CD4-positive, alpha-beta T cell treated with Interleukin-2 at 100 ng/mL for 4 hours (primary cell): ENCODE measurements around the gene TMEFF1.
"Not testable (repeated sequence)": the region's sequence is repeated elsewhere in the genome, so short reads cannot be mapped to it uniquely, and the experiment has no call there.

Experiments used
- DNase-seq: peaks from one replicate; pipeline ENCODE4 v3.0.0-alpha.2; 2020; ENCODE audit warnings: low spot score

TMEFF1 gene

DNA sequence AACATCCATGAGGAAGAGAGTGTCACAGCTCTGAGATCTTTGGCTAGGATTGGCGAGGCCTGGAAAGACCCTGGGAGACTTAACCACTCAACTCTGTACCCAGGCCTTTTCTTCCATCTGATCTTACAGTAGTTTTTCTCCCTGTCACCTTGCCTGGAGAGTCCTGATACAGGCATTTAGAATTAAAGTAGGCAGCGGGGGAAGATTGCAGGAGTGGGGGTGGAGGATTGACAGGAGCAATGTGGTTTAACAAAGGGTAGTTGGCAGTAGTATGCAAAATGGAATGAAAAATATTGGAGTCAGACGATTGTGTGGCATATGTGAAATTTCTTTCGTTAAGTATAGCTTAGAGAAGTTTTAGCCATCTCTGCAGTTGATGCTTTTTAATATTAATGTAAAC is 16.9 kb downstream of the TMEFF1 start:
- no peak for DNase-seq

DNA sequence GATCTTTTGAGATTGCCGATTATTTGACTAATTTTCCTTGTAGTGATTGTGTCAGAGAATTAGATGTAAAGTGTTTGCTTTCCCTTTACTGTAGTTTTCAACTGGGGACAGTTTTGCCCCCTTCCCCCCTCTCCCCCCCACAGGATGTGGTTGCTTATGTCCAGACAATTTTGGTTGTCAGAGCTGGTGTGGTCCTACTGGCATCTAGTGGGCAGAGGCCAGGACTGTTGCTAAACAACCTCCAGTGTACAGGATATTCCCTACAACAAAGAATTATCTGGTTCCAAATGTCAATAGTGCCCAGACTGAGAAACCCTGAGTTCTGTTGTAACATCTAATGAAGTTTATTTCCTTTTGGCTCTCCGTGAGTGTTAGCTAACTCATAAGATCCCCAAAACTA is 20.0 kb downstream of the TMEFF1 start:
- no peak for DNase-seq

DNA sequence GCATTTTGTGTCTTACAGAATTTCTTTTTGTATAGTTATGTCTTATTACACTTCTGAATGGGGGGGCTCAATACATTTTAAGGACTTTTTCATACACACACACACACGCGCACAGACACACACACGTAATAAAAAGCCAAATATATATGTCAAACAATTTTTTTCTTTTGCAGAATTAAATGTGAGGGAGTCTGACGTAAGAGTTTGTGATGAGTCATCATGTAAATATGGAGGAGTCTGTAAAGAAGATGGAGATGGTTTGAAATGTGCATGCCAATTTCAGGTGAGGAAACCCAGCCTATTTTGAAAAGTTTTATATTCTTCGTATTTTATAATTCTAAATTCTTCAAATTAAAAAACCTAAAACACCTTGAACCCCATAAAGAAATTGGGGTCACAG is 25.6 kb downstream of the TMEFF1 start:
- no peak for DNase-seq

DNA sequence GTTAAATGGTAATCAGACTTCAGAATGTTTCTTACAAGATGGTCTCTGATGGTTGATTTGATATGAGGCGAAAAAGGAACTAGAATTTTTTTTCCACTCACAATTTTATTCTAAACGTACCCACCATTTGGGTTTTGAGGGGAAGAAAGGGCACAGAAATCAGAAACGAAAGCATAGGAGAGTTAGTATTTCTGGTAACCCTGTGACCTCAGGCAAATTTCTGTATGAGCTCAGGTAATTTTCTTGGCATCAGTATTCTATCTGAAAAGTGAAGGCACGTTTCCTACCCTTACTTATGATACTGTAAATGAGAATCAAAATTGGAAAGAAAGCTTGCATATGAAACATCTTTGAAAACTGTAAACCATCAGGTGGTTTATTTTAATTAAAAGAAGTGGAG is 26.5 kb downstream of the TMEFF1 start:
- no peak for DNase-seq

DNA sequence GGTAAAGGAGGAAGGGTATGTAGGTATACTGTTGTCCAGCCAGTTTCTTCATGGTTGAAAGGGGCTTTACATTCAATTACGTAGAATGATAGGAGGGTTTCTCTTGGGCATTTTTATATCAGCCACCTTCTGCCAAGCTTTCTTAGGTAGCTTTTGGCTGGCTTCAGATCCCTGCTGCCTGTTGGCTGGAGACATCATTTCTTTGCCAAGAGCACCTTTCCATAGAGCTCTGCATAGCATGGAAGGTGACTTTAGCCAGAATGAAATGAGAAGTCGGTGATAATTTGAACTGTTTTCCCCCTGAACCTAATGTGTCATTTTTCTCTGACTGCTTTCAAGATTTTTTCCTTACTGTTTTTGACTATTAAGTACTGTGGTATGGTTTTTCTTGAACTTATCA is 26.9 kb downstream of the TMEFF1 start:
- no peak for DNase-seq

DNA sequence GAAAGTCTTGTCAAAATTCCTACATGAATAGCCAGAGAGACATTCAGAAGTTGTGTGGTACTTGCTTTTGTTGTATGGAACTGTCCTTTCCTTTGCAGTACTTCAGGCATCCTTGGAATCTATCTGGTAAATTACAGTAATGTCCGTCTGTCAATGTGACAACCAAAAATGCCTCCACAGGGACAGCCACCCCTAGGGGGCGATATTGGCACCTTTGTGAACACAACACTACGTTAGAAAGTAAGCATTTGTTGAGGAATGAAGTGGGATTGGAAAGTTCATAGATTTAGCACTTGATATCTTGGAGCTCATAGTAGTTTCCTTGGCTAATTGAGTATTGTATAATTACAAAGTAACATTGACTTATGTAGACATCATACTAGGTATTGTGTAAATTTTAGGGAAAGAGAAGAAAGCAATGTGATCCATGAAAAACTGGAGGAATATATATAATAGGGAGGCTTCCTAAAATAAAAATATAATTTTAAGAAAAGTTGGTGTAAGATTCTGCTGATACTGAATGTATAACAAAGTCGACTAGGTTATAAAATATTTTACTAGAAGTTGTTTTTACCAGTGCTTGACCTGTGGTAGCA is 32.7 kb downstream of the TMEFF1 start:
- DNase-seq = peak; percentile 51

DNA sequence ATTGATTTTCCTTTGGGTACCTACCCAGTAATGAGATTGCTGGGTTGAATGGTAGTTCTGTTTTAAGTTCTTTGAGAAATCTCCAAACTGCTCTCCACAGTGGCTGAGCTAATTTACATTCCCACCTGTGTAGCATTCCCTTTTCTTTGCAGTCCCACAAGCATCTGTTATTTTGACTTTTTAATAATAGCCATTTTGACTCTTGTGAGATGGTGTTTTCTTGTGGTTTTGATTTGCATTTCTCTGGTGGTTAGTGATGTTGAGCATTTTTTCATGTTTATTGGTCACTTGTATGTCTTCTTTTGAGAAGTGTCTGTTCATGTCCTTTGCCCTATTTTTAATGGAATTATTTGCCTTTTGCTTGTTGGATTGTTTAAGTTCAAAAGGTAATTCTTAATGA is 34.4 kb downstream of the TMEFF1 start:
- not testable (repeated sequence) for DNase-seq

DNA sequence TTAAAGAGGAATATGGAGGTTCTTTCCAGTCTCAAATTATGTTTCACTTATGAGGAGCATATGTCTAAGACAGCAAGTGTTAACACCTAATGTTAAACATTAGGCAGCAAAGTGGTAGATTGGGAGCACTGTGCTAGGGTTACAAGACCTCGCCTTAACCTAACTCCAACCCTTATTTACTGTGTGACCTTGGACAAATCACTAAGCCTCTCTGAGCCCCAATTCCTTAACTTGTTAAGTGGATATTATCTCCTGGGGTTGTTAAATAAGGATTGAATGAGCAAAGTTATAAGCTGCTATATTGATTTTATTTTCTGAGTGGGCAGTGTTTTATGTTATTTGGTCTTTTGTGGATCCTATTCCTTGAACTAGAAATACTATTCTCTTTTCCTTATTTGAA is 38.3 kb downstream of the TMEFF1 start:
- DNase-seq = no peak

DNA sequence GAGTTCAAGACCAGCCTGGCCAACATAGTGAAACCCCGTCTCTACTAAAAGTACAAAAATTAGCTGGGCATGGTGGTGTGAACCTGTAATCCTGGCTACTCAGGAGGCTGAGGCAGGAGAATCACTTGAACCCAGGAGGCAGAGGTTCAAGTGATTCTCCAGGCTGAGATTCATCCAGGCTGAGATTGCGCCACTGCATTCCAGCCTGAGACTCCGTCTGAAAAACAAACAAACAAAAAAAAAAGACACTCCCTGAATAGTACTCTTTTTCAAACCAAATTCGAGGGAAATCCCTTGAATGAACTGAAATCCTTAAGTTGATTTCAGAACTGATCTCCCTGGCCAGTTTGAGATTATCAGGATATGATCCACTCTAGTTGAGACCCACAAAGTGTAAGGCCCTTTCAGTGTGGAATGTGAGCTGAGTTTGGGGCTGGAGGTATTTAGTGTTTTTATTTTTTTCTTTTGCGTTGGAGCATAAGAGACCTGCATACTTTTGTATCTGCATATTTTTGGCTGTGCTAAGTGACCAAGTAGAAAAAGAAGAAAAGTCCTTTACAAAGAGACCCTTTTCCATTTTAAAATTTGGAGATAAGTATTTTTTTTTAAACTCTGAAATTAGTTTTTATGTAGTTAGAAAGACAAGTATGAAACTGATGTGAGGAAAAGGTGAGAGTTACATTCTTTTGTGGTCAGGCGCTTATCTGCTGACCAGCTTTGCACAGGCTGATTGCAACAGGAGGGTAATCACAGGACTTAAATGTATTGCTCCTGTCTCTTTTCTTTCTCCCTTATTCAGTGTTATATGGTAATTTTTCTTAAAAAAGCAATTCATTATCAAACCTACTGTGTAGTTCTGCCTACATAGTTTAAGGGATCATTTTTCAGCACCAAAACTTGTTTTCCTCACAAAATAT is 42.9 kb downstream of the TMEFF1 start:
- DNase-seq = no peak

DNA sequence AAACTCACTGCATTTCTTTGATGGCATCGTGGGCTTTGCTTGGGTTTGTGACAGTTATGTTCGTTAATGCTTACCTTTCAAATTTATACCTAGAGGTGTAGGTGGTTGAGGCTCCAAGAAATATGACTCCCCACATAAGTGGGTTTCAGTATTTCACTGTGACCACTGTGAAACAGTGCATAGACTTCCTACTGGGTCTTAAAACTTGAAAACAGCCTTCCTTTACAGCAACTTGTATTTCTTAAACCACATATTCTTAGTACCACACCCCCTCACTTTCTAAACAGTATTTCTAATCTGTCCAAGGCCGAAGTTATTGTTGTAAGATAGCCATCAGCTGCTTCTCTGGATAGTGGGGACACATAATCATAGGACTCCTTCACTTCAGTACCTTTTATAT is 48.3 kb downstream of the TMEFF1 start:
- DNase-seq = no peak

DNA sequence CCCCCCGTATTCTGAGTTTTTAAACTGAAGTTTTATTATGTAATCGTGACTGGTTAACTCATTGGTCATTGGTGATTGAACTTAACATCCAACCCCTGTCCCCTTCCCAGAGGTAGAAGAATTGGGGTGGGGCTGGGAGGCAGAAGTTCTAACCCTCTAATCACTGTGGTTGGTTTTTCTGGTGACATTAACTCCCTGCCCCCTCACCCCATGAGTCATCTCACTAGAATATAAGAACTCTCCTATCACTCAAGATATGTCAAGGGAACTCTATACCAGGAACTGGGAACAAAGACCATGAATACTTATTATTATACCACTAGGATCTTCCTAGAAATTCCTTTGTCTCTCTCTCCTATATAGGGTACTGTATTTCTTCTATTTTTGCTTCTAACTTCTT is 52.6 kb downstream of the TMEFF1 start:
- DNase-seq = no peak

DNA sequence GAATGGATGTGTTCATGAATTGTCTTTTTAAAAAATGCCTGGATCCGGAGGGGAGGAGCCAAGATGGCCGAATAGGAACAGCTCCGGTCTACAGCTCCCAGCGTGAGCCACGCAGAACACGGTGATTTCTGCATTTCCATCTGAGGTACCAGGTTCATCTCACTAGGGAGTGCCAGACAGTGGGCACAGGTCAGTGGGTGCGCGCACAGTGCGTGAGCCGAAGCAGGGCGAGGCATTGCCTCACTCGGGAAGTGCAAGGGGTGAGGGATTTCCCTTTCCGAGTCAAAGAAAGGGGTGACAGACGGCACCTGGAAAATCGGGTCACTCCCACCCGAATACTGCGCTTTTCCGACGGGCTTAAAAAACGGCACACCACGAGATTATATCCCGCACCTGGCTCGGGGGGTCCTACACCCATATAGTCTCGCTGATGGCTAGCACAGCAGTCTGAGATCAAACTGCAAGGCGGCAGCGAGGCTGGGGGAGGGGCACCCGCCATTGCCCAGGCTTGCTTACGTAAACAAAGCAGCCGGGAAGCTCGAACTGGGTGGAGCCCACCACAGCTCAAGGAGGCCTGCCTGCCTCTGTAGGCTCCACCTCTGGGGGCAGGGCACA is 54.3 kb downstream of the TMEFF1 start:
- not testable (repeated sequence) for DNase-seq

DNA sequence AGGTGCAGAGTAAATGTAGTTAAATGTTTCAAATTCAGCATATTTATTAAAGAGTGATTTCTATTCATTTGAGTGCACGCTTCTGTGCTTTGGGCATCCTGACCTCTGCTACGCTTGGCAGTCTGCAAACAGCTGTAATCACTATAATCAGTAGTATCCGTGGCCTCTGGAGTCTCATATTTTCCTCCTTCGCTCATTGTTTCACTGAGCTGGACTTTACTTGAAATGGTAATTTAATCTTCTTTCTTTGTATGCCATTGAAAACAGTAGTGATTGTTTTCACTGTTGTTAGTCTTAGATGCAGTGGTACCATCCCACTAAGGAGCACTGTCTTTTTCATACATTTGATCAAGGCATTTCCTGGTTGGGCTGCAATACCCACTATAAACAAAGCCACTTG is 61.5 kb downstream of the TMEFF1 start:
- DNase-seq = no peak

DNA sequence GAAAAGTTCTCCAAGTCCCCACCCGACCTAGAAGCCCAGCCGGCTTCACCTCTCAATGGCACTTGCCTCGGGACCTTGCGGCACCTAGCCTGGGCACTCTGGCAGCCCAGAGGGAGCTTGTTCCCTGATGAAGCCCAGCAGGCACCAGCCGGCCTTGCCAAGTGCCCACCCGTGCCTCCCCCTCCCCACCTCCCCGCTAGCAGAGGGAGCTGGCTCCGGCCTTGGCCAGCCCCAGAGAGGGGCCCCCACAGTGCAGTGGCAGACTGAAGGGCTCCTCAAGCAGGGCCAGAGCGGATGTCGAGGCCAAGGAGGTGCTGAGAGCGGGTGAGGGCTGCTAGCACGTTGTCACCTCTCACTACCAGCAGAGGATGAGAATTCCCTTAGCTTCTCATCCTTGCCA is 67.4 kb downstream of the TMEFF1 start:
- DNase-seq = no peak

DNA sequence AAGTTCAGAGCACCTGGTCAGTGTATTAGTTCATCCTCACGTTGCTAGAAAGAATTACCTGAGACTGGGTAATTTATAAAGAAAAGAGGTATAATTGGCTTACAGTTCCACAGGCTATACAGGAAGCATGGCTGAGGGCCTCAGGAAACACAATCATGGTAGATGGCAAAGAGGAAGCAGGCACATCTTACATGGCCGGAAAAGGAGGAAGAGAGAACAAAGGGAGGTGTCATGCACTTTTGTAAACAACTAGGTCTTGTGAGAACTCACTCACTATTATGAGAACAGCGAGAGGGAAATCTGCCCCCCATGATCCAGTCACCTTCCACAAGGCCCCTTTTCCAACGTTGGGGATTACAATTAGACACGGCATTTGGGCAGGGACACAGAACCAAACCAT is 76.1 kb downstream of the TMEFF1 start:
- no peak for DNase-seq

DNA sequence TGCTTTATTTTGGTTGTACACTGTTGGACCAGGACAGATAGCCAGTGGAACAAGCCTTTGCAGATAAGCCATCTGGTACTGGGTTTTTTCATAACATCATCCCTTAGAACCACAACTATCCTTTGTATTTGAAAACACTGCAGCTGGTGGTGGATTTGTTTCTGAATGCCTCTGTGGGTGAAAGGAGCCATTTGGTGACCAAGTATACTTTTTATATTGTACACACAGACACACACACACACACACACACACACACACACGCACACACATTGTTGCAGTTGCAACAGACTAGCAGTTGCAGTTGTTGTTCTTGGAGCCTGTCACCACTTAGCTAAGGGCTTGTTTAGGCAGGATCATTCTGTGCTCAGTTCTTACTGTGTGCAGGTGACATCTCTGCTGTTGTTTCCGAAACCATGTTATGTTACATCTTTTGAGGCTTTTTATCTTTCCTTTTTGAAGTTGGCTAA is 82.0 kb downstream of the TMEFF1 start:
- no peak for DNase-seq

DNA sequence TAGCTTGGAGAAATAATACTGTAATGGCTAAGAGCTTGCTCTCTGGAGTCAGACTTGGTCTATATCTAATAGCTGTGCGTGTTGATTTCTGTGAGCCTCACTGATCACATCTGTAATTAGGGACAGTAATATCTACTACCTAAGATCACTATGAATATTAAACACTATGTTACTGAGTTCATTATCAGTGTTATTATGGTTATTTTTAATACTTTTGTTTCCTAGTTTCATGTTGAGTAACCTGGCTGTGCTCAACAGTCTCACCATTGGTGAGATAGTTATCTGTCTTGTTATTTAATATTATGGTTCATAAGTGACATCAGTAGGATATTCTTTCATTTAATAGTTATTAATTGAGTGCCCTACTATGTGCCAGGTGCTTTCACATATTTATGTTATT is 82.5 kb downstream of the TMEFF1 start:
- no peak for DNase-seq

DNA sequence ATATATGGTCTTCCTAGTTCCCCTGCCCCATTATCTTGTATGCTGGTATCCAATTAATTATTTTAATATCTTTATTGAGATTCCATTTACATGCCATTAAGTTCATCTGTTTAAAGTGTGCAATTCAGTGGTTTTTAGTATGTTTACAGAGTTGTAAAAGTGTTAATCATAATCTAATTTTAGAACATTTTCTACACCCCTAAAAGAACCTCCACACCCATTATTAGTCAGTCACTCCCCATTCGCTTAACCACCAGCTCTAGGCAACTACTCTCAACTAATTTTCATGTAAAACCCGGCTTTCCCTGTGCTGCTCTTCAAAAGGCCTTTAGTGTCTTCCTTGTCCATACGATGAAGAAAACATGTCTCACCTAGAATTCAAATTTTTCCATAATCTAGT is 84.1 kb downstream of the TMEFF1 start:
- no peak for DNase-seq

DNA sequence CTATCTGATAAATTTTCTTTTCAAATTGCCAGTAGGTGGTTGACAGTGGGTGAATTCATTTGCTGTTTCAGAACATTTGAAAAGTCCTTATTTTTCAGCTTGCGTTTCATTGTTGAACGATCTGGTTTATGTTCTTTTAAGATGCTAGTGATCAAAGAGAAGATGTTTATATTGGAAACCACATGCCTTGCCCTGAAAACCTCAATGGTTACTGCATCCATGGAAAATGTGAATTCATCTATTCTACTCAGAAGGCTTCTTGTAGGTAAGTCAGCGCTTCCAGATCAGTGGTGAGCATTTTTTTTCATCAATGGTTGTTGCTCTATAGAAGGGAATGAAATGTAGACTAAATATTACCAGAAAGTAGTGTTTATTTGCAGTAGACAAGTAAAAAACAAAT is 88.3 kb downstream of the TMEFF1 start:
- no peak for DNase-seq

DNA sequence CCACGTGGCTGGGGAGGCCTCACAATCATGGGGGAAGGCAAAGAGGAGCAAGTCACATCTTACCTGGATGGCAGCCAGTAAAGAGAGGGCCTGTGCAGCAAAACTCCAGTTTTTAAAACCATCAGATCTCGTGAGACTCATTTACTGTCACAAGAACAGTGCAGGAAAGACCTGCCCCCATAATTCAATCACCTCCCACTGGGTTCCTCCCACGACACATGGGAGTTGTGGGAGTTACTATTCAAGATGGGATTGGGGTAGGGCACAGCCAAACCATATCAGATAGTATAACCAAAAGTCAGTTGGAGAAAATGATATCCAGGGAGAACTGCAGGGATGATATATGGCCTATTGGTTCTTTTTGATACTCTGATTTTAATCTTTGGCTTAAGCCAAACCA is 94.9 kb downstream of the TMEFF1 start:
- no peak for DNase-seq

DNA sequence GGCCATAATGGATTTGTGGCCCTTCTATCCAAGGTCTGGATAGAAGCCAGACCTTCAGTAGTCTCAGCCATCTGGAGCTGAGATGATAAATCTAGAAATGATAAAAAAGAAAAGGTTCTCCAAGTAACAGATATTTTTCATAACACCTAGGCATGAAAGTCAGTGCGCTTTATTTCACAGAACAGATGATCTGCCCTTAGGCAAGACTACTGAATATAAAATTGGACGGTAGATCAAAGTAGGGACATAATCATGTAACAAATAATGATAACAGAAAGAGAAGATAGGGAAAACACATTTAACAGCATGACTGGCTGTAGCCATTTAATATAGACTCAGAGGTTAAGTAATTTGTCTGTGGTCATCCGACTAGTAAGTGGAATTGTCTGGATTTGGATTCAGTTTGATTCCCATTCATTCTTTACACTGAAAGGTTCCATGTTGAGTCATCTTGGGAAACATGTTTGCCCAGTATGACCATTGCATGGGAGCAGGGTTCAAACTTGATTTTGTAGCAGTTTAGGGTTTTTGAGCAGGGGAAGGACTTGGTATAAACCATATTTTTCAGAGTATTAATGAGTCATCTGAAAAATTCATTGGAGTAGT is 100.8 kb downstream of the TMEFF1 start:
- DNase-seq = no peak

DNA sequence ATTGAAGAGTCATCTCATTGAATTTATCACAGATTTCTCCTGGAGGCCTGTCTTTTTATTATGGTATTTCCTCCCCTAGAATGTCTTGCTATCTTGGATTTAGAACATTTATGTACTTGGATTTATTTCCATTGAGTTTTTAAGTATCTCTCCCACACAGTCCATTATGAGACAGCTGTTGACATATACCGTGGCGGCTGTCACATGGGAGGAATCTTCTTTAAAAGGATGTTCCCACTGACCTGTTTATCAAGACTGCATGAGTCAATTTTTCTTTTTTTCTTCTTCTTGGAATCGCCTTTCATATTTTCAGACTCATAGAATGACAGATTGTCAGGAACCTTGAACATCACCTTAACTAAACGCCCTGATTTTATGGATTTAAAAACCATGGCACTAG is 102.1 kb downstream of the TMEFF1 start:
- no peak for DNase-seq
